Measurements from ENCODE around the gene SEPTIN5.

SEPTIN5 gene

GRCh38 chr22:19748991-19749664 is 34.8 kb downstream of the SEPTIN5 start:
- no peak for DNase-seq (ENCODE audit: low read depth)

DNA sequence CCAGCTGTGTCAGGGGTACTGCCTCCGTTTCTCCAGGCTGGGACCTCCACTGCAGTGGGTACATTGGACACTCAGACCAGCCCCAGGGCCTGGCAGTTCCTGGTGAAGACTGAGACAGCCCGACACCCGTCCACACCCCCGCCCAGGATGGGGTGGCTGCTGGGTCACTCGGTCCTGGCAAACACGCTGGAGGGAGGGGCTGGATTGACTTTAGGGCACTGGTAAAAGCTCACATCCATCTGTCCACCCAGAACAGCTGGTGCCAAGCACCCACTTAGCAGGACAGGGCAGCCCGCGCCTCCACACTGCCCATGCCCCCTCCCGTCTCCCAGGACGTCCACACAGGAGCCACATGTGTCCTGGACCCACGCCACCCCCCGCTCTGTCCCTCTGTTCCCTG is 35.6 kb downstream of the SEPTIN5 start:
- no peak for DNase-seq (ENCODE audit: low read depth)

DNA sequence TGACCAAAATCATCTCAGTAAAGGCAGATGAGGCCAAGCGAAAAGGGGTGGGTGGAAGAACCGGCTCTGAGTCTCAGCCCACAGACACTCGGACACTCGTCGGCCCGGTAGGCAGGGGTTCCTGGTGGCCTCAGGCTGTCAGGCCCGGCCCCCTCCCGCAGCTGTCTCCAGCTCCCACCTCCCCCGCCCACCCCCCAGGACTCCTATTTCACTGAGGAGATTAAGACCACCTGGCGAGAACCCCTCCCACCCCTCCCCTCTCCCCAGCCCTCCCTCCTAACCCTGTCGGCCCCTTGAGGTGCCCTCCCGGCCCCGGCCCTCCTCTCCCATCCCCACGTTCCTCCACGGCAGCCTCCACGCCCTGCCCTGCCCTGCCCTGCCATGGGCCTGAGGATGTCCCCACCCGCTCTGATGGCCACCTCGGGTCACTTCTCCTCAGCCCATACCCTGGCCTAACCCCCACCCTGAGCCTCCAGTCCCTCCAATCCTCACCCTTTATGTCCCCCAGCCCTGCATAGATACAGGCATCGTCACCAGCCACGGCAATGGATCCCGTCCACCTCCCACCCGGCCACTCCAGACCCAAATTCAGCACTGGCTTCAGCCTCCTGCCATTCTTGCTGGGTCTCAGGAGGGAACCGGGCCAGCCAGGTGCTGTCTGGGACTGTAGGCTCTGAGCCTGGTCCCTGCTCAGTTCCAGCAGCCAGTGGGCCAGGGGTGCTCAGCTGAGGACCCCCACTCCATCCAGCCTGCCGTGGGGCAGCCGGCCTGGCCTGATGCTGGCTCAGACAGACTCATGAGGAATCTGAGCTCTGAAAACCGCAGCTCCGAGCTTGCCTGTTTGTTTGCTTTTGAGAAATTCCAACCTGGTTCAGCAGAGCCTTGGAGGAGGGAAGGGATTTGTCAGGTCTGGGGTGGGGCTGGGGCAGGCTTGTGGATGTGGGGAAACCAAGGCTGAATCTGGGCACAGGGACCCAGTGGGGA is 36.5 kb downstream of the SEPTIN5 start:
- no peak for DNase-seq (ENCODE audit: low read depth)

- no peak for DNase-seq (ENCODE audit: low read depth)
Observed at GRCh38 chr22:19751497-19752245, 37.4 kb downstream of the SEPTIN5 start.

GRCh38 chr22:19753090-19753842 is 39.0 kb downstream of the SEPTIN5 start:
- no peak for DNase-seq (ENCODE audit: low read depth)

DNA sequence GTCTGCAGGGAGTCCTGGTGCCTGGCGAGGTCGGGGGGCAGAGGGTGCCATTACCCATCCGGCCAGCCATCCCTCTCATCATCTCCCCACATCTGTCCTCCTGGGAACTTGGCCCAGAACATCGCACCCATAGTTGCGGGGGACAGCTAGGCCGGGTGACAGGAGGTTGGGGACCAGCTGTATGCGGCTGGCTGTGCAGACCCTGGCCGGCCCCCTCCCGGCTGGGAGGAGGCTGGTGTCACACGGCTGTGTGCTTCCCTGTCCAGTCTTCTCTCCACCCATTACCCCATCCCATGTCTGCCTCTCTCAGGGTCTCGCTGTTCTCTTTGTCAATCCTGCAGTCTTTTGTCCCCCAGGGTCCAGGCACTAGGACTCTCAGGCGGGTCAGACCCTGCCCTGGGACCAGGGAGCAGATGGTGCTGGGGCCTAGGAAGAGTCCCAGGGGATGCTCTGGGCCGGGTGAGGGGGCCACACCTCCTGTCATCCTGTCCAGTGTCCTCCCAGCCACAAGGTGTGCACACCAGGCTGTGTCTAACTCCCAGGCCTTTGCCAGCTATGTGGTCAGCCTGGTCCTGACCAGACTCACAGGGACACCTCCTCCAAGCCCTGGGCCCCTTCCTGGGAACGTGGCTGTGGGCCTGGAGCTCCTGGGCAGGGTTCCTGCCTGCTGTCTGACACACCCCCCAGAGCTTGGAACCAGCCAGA is 39.8 kb downstream of the SEPTIN5 start:
- DNase-seq (ENCODE audit: low read depth) = no peak

DNA sequence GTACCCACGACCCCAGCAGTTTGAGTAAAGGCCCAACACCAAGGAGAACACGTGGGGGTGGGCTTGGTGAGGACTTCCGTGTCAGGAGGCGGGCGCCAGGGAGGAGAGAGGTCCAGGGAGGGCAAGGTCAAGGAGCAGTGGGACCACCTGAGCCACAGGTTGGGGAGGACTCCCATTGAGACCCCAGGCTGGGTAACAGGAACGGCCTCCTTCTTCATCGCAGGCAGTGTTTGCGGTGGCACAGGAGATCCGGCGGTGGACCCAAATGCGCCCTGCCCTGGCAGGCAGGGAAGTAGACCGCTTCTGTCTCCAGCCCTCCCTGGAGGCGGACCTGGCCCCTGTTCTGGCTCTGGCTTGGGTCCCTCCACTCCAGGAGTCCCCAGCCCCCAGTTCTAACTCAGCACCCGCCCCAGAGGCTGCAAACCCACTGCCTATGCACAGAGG is 40.4 kb downstream of the SEPTIN5 start:
- no peak for DNase-seq (ENCODE audit: low read depth)

- no peak for DNase-seq (ENCODE audit: low read depth)
Observed at GRCh38 chr22:19755145-19755710, 40.9 kb downstream of the SEPTIN5 start.

- DNase-seq (ENCODE audit: low read depth) = no peak
Observed at GRCh38 chr22:19755722-19756287, 41.5 kb downstream of the SEPTIN5 start.

DNA sequence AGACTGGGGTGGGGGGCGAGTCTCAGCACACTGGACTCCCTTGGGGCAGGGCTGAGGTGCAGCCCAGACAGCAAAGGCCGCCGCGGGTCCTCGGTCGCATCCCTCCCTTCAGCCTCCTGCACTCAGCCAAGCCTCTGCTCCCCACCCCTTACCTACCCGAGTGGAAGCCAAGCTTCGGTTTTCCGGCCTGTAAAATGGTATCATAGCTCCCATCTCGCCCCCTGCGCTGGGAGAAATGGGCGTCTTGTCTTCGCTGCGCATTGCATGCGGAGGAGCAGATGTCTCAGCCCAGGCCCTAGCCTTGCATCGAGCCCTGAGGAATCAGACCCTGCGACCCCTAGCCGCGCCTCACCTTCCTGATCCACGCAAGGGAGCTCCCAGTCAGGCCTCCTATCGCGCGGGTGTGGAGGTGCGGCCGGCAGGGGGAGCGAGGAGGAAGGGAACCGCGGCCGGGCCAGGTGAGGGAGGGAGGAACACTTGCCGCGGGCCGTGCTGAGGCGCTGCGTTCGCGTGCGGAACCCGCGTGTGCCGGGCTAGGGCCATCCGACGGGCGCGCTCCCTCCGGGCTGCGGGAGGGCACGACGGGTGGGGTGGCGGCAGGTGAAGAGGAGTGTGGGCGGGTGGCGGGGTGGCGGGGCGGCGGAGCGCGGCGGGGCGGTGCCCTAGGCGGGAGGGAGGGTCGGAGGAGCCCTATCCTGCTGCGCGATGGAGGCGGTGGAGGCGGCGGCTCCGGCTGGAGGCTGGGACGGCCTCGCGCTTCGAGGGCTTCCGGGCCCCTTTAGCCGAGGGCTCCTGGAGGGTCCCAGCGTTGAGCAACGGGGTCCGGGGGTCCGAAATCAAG is 42.2 kb downstream of the SEPTIN5 start:
- DNase-seq (ENCODE audit: low read depth) = peak; percentile 39

GRCh38 chr22:19757140-19757984 is 43.1 kb downstream of the SEPTIN5 start:
- DNase-seq (ENCODE audit: low read depth) = no peak

GRCh38 chr22:19757985-19758895 is 43.9 kb downstream of the SEPTIN5 start:
- no peak for DNase-seq (ENCODE audit: low read depth)

GRCh38 chr22:19758896-19759426 is 44.7 kb downstream of the SEPTIN5 start:
- DNase-seq (ENCODE audit: low read depth) = no peak

DNA sequence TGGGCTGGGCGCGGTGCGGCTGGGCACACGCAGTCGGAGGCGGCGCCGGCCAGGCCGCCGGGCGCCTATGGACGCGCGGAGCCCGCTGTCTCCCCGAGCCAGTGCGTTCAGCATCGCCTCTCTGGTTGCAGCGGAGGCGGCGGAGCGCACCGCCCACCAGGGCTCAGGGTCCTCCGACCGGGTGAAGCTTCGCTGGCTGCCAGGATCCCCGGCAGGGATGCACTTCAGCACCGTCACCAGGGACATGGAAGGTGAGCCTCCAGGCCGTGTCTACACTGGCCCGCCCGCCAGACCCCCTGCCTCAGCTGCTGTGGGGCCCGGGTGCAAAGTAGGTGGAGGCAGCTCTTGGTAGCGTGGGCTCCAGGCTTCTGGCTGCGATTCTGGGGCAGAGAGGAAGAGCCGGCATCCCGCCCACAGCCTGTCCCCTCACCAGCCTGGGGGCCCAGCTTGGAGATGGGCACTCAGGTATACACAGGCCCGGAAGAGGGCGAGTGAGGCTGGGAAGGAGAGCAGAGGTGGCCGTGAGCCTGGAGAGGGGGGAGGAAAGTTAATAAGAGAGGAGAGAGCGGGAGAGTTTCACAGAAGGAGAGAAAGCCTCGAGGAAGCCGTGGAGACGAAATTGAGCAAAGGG is 45.2 kb downstream of the SEPTIN5 start:
- no peak for DNase-seq (ENCODE audit: low read depth)

DNA sequence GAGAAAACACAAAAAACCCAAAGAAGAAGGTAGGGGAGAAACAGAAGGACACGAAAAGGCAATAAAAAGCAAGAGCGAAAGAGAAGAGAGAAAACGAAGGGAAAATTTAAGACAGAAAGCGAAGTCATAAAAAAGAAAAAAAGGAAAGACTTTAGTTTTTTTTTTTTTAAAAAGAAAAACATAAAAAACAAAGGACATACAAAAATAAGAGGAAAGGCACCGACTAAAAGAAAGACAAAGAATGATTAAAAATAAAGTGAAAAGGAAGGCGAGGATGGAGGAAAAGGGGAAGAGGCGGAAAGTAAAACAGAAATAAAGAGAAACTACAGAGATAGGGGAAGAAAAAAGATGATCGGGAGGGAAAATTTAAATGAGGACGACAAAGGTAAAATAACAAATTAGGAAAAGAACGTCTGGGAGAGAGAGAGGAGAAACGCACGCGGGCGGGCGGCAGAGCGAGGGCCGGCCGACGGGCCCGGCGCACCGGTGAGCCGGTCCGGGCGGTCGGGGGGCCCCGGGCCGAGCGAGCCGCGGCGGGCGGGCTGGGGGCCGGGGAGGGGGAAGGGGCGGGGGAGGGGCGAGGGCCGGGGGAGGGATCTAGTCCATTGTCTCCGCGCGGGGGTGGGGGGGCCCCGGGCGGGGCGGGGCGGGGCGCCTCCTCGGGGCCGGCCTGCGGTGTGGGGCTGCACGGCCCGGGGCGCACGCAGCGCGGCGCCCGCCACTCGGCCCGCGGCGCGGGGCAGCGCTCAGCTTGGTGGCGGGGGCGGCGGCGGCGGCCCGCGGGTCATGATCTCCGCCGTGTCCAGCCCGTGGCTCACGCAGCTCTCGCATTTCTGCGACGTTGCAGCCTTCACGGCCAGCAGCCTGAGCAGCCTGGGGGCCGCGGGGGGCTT is 46.0 kb downstream of the SEPTIN5 start, which contains the start of gene TBX1:
TBX1 (plus strand) TSS at position 721 of the 893 bp plus-strand sequence; CDS start at position 787, 66 bp downstream.
- DNase-seq (ENCODE audit: low read depth) = no peak
